Muscle of leg (tissue), 11 donors: ENCODE measurements around the gene TFIP11. TPM values are rescaled to one million over a fixed set of nuclear protein-coding genes. Genes with fewer than 3 reads are reported as not detected.
"Not testable (repeated sequence)": the region's sequence is repeated elsewhere in the genome, so short reads cannot be mapped to it uniquely, and the experiment has no call there.

Source experiments
- DNase-seq: peaks from one replicate; pipeline ENCODE4 v3.0.0; 2013
- H3K27ac ChIP-seq: one replicate; pipeline ENCODE4 v1.5.1; 2013; ENCODE audit warnings: mild to moderate bottlenecking, low read length, control low read depth
- H3K27me3 ChIP-seq: one replicate; pipeline ENCODE4 v1.6.1; 2013; ENCODE audit warnings: low read length; ENCODE audit not compliant: control insufficient read depth, insufficient read depth
- H3K36me3 ChIP-seq: one replicate; pipeline ENCODE4 v1.6.1; 2013; ENCODE audit warnings: low read length; ENCODE audit not compliant: control insufficient read depth, insufficient read depth
- H3K4me1 ChIP-seq: one replicate; pipeline ENCODE4 v1.6.1; 2013; ENCODE audit warnings: low read length; ENCODE audit not compliant: control insufficient read depth, insufficient read depth
- H3K4me3 ChIP-seq: one replicate; pipeline ENCODE4 v1.5.1; 2013; ENCODE audit warnings: low read length, control low read depth
- H3K9me3 ChIP-seq: replicated peaks from 2 replicates; pipeline ENCODE4 v1.6.1; 2013; ENCODE audit warnings: low read depth, low read length; ENCODE audit not compliant: control insufficient read depth
- WGBS: methylation state at CpG from one replicate; pipeline ENCODE4 v1.1.5; 2013; ENCODE audit warnings: missing lambda C conversion rate; ENCODE audit not compliant: insufficient coverage; 5-methylcytosine and 5-hydroxymethylcytosine counted together
- polyA plus RNA-seq, 8 donors: library from polyadenylated mRNA; unstranded; fragments of 120-200 nt; gene quantifications; one replicate each; pipeline versions ENCODE4 v1.2.1 to v1.2.3, GENCODE V29; 2013; ENCODE audit warnings: inconsistent platforms in 1 of 8, low replicate concordance in 1 of 8; ENCODE audit not compliant: insufficient read length in 8 of 8, insufficient read depth in 1 of 8
- total RNA-seq: library from RNA; stranded (reverse); fragments of 120-200 nt; gene quantifications from one replicate; pipeline ENCODE4 v1.2.4, GENCODE V29; 2013

The TFIP11 gene
- total and polyA plus RNA-seq, 9 donors, result 19.9 to 27.0 (median 22.4) TPM

GRCh38 chr22:26528518-26528917 is 16.2 kb upstream of the TFIP11 start:
- H3K4me1 ChIP-seq, H3K36me3 ChIP-seq, H3K9me3 ChIP-seq, H3K4me3 ChIP-seq, H3K27ac ChIP-seq, H3K27me3 ChIP-seq, DNase-seq: not testable (repeated sequence)
- WGBS, result 94% methylated on average over 3 of the region's 9 CpGs

DNA sequence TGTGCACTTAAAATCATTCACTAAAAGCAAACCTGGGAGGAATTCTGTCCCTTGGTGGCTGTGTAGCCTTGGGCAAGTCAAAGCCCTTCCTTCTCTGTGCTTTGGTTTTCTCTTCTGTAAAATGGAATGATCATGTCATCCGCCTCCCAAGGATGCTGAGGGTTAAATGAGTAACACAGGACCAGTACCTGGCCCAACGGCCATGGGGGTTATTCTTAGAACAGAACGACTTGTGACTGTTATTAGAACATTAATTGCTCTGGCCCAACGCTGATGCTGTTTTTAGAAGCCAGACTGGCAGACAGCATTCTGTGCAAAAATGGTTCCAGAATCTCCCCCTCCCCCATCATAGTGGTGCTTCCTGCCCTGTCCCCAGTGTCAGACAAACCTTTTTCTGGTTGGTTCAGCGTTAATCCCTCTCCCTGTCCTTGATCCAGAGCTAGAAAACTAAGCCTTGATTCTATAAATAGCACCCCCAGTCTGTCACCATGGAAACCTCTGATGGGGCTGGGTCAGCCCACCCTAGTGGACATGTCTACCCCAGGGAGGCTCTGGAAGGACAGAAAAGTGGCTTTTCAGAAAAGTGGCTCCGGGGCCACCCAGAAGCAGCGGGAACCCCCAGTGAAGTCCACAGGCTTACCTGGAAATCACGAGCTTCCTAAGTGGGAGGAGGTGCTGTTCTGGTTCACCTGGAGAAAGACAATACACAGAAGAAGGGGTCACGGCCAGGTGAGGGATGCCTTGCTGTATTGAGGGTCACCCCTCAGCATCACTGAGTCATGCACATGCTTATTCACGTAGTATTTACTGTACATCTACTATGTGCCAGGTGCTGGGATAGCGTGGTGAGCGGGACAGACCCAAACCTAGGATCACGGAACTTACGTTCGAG is 15.5 kb upstream of the TFIP11 start:
- peaks cover 3% of the 10 kb centered on the region for H3K36me3 ChIP-seq

GRCh38 chr22:26527167-26527566 is 14.9 kb upstream of the TFIP11 start:
- H3K27ac ChIP-seq, result no peak overlapping the region
- H3K27me3 ChIP-seq, result no peaks in the 10 kb centered on the region
- no peaks in the 10 kb centered on the region for H3K4me1 ChIP-seq
- WGBS, result no CpG with 5 or more reads among the region's 3 CpGs
- H3K4me3 ChIP-seq, result no peak overlapping the region
- DNase-seq, result no peak
- no peaks in the 10 kb centered on the region for H3K9me3 ChIP-seq
- H3K36me3 ChIP-seq, result peaks cover 3% of the 10 kb centered on the region

More for the DNA sequence above, 15.5 kb upstream of the TFIP11 start:
- no peak overlapping the region for H3K4me3 ChIP-seq
- WGBS, result 70% methylated on average over 11 of the region's 15 CpGs
- no peaks in the 10 kb centered on the region for H3K27me3 ChIP-seq
- H3K4me1 ChIP-seq, result no peaks in the 10 kb centered on the region
- peak; percentile 16 for DNase-seq
- no peaks in the 10 kb centered on the region for H3K9me3 ChIP-seq
- H3K27ac ChIP-seq, result no peak overlapping the region

DNA sequence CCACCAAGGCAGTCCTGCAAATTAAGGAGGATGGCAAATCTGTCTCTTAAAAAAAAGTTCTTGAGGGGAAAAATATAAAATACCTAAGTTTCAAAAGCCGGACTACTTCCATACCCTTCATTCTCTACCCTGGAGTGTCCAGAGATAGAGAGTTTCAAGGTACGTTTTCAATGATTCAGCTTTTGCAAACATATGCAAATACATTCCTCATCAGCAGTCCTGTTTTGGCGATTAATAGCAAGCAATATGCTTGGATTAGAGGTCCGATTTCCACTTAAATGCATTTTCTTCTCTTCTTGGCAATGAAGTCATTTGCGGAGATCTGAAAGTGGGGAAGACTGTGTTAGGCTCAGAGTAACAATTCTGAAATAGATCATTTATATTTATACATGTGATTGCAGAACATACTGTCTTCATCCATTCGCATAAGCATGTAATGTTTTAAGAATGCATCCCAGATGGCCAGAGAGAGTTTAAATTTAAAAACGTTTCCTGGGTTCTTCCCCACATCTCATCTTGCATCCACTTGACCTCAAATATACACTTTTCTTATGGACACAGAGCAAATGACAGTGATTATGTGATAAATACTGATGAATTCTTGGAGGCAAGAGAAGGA is 13.8 kb upstream of the TFIP11 start:
- H3K36me3 ChIP-seq, result peaks cover 3% of the 10 kb centered on the region
- WGBS, result no CpG with 5 or more reads among the region's 7 CpGs
- no peaks in the 10 kb centered on the region for H3K27me3 ChIP-seq
- H3K4me1 ChIP-seq, result no peaks in the 10 kb centered on the region
- no peak overlapping the region for H3K27ac ChIP-seq
- DNase-seq, result no peak
- H3K9me3 ChIP-seq, result no peaks in the 10 kb centered on the region
- no peak overlapping the region for H3K4me3 ChIP-seq

DNA sequence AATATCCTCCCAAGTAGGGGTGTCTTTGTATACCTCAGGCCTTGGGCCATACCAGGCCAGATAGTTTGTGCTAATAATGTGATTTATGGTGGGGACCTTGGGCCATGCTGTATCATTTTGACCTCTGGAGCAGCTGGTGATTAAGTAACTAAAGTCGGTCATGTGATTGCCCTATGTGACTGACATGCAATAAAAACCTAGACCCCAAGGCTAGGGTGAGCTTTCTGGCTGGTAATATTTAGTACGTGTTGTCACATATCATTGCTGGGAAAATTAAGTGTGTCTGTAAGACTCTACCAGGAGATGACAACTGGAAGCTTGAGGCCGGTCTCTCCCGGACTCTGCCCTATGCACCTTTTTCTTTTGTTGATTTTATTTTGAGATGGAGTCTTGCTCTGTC is 12.6 kb upstream of the TFIP11 start:
- 25% methylated on average over 1 of the region's 4 CpGs for WGBS
- no peaks in the 10 kb centered on the region for H3K27me3 ChIP-seq
- DNase-seq, result no peak
- no peaks in the 10 kb centered on the region for H3K4me1 ChIP-seq
- no peaks in the 10 kb centered on the region for H3K9me3 ChIP-seq
- no peak overlapping the region for H3K4me3 ChIP-seq
- no peak overlapping the region for H3K27ac ChIP-seq
- peaks cover 3% of the 10 kb centered on the region for H3K36me3 ChIP-seq

DNA sequence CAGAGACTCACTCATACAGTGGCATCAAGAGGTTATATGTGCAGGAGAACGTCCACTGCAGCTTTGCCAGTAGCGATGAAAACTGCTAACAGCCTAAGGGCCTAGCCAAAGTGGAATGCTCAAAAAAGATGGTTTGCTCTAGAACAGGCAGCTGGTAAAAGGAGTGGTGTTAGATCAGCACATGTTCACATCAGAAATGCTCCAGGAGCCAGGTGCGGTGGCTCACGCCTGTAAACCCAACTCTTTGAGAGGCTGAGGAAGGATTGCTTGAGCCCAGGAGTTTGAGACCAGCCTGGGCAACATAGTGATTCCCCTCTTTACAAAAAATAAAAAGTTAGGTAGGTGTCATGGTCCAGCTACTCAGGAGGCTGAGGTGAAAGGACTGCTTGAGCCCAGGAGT is 10.3 kb upstream of the TFIP11 start:
- Histone ChIP-seq H3K36me3 (peaks cover 3% of the 10 kb centered on the region), H3K4me1 (no peaks in the 10 kb centered on the region), H3K27me3 (no peaks in the 10 kb centered on the region), H3K4me3 (no peak overlapping the region), H3K9me3 (no peaks in the 10 kb centered on the region), H3K27ac (no peak overlapping the region)
- DNase-seq, result no peak
- WGBS, result 100% methylated on average over 2 of the region's 4 CpGs

DNA sequence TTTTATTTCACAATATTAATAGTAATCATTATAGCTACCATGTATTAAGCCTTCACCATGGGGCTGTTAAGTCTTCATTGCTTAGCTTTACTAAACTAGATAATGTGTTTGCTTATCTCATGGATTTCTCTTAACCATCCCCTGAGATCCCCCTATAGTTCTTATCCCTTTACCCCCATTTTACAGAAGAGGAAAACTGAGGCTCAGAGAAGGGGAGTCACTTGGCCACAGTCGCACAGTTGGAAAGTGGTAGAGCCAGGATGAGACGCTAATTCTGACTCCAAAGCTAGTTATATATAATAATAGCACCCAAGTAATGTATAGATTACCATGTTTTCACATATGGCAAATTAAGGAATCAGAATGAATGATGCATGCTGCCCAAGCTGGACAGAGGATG is 9.7 kb upstream of the TFIP11 start:
- Histone ChIP-seq H3K4me1 (no peaks in the 10 kb centered on the region), H3K27ac (no peak overlapping the region), H3K4me3 (no peak overlapping the region), H3K9me3 (no peaks in the 10 kb centered on the region), H3K27me3 (no peaks in the 10 kb centered on the region), H3K36me3 (peaks cover 3% of the 10 kb centered on the region)
- WGBS, result no CpG with 5 or more reads among the region's 2 CpGs
- DNase-seq, result no peak

GRCh38 chr22:26517429-26517828 is 5.2 kb upstream of the TFIP11 start:
- WGBS, result no CpG with 5 or more reads among the region's 5 CpGs
- H3K27me3 ChIP-seq, result no peaks in the 10 kb centered on the region
- no peak overlapping the region for H3K27ac ChIP-seq
- no peak for DNase-seq
- no peaks in the 10 kb centered on the region for H3K36me3 ChIP-seq
- peaks cover 5% of the 10 kb centered on the region for H3K4me1 ChIP-seq
- H3K4me3 ChIP-seq, result no peak overlapping the region
- no peaks in the 10 kb centered on the region for H3K9me3 ChIP-seq

GRCh38 chr22:26516503-26516902 is 4.2 kb upstream of the TFIP11 start:
- DNase-seq, result no peak
- no peak overlapping the region for H3K4me3 ChIP-seq
- H3K27ac ChIP-seq, result no peak overlapping the region
- no peaks in the 10 kb centered on the region for H3K9me3 ChIP-seq
- H3K36me3 ChIP-seq, result no peaks in the 10 kb centered on the region
- no peaks in the 10 kb centered on the region for H3K27me3 ChIP-seq
- H3K4me1 ChIP-seq, result peaks cover 12% of the 10 kb centered on the region
- 75% methylated on average over 1 of the region's 1 CpG for WGBS

GRCh38 chr22:26515931-26516330 is 3.7 kb upstream of the TFIP11 start:
- no peaks in the 10 kb centered on the region for H3K9me3 ChIP-seq
- H3K4me3 ChIP-seq, result no peak overlapping the region
- WGBS, result no CpG with 5 or more reads among the region's 3 CpGs
- no peaks in the 10 kb centered on the region for H3K36me3 ChIP-seq
- no peak for DNase-seq
- H3K4me1 ChIP-seq, result peaks cover 17% of the 10 kb centered on the region
- no peak overlapping the region for H3K27ac ChIP-seq
- H3K27me3 ChIP-seq, result no peaks in the 10 kb centered on the region
